ENCODE data around the gene ZRANB1. TPM values are rescaled to one million over a fixed set of nuclear protein-coding genes. Genes with fewer than 3 reads are reported as not detected.

Gene ZRANB1
- total and polyA plus RNA-seq, 2 experiments from 2014 or later, result 4.2 to 26.7 TPM

DNA sequence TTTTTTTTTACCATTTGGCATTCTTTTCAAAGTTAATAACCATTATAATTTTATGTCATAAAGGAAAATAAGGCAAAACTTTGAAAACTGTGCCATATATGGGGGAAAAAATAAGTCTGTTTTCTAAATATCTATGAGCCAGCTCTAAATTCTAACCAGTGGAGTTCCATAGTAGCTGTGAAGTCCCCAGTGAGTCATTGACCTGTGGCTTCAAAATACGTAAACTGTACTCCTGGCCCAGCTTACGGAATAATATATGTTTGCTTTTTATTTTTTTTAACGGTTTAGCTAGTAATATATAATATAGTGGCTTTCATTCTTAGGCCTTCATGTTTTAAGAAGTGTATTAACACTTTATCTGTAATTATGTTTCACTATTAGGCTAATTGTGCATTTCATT is 20.5 kb downstream of the ZRANB1 start (continued):
- TF ChIP-seq ZNF331 (CRISPR knock-in tag; IDR thresholded peaks at IDR 0.05; ENCODE audit: low read depth), result no peak
- no peak for TF ChIP-seq NANOG (IDR thresholded peaks at IDR 0.05; ENCODE audit: borderline replicate concordance)
- TF ChIP-seq EZH2 (IDR thresholded peaks at IDR 0.05; ENCODE audit: low read depth, unreplicated experiment), result no peak
- no peak for TF ChIP-seq POLR2AphosphoS5 (IDR thresholded peaks at IDR 0.05; ENCODE audit: low read depth)
- TF ChIP-seq CREB1 (CRISPR knock-in tag; IDR thresholded peaks at IDR 0.05; ENCODE audit: low read depth), result no peak
- TF ChIP-seq ZNF462 (CRISPR knock-in tag; IDR thresholded peaks at IDR 0.05), result no peak

DNA sequence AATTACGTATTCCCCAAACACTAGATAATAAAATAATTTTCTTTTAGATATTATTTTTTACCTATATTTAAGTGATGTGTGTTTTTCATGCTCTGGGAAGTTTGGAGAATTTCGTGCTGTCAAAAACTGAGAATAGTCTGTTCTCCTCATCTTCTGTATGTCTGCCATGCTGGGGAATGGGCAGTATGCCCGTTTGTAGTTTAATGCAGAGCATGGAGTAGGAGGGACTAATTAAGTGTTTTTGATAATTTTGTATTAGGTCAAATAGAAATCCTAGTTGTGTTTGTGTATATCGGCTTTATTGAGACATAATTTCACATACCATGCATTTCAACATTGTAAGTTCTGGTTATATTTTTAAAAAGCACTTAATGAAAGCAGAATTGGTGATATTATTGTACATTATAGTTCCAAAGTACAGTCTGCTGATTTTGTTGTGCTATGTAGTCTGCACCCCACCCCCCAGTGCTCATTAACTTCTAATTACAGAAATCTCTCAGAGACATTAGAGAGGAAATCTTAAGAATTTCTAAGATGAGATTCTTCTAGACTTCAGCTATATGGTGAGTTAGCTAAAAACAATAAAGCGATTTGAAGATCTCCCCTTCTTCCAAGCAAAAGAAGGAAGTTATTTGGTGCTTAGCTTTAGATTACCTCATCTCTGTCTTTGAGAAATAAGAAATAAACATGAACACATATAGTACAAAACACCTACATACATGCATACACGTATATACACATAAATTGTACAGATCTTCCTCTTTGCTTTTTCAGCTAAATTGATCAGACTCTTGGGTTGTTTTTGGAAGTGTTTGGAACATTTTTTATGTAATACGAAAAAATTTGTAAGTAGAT is 22.2 kb downstream of the ZRANB1 start:
- Histone ChIP-seq H3K27ac (ENCODE audit: low read depth) (no peak overlapping the region), H3K4me2 (no peak overlapping the region), H3K27me3 (ENCODE audit: insufficient read depth) (no peaks in the 10 kb centered on the region), H3K9me2 (ENCODE audit: insufficient read depth) (no peaks in the 10 kb centered on the region), H4K20me1 (replicated peaks; ENCODE audit: insufficient read depth) (peaks cover 36% of the 10 kb centered on the region), H3K4me1 (ENCODE audit: insufficient read depth) (no peaks in the 10 kb centered on the region), H3K79me2 (replicated peaks; ENCODE audit: insufficient read depth) (peaks cover 92% of the 10 kb centered on the region), H3K36me3 (ENCODE audit: insufficient read depth) (no peaks in the 10 kb centered on the region), H3F3A (replicated peaks; ENCODE audit: low read depth) (no peaks in the 10 kb centered on the region), H2AFZ (no peak overlapping the region), H3K4me3 (no peak overlapping the region)
- TF ChIP-seq ETS1 (IDR thresholded peaks at IDR 0.05), result no peak
- TF ChIP-seq CTCF (conservative IDR thresholded peaks at IDR 0.05; ENCODE audit: low read depth in 2 of 2), result no peak
- TF ChIP-seq EZH2 (IDR thresholded peaks at IDR 0.05; ENCODE audit: low read depth, unreplicated experiment), result no peak
- no peak for TF ChIP-seq EZH2phosphoT487 (IDR thresholded peaks at IDR 0.05; ENCODE audit: unreplicated experiment)
- H3K4me1 Mint-ChIP-seq, result peaks cover 6% of the 10 kb centered on the region
- DNase-seq (ENCODE audit: low spot score) (no peak), ATAC-seq (no peak)
- H3K27ac Mint-ChIP-seq, result no peak overlapping the region
- H3K9me3 Mint-ChIP-seq, result no peaks in the 10 kb centered on the region
- H3K27me3 Mint-ChIP-seq (ENCODE audit: insufficient read depth, low read depth, poor library complexity), result peaks cover 2% of the 10 kb centered on the region
- H3K4me3 Mint-ChIP-seq, result no peak overlapping the region
- peaks cover 16% of the 10 kb centered on the region for H3K36me3 Mint-ChIP-seq (ENCODE audit: low read depth)
